Activated effector memory CD4-positive, alpha-beta T cell treated with anti-CD3 and anti-CD28 coated beads, Interleukin-2, amount 50 U/mL, for 16 hours (primary cell): ENCODE measurements around the gene CAPN11.
"Not testable (repeated sequence)": the region's sequence is repeated elsewhere in the genome, so short reads cannot be mapped to it uniquely, and the experiment has no call there.

Experiments
- DNase-seq: peaks from one replicate; pipeline ENCODE4 v3.0.0-alpha.2; 2020

Gene CAPN11

GRCh38 chr6:44183783-44184182 is 25.2 kb downstream of the CAPN11 start:
- DNase-seq: no peak

- DNase-seq: not testable (repeated sequence)
These were observed 26.7 kb downstream of the CAPN11 start for GRCh38 chr6:44185356-44185755.

- DNase-seq: no peak
These were observed 27.5 kb downstream of the CAPN11 start for GRCh38 chr6:44185953-44186634.

- DNase-seq: no peak
These were observed 28.0 kb downstream of the CAPN11 start for GRCh38 chr6:44186635-44187025.

- DNase-seq: no peak
These were observed 30.2 kb downstream of the CAPN11 start for GRCh38 chr6:44188819-44189218.

GRCh38 chr6:44189257-44189656 is 30.6 kb downstream of the CAPN11 start:
- DNase-seq: no peak

GRCh38 chr6:44190715-44191114 is 32.1 kb downstream of the CAPN11 start:
- DNase-seq: no peak

- DNase-seq: no peak
These were observed 33.9 kb downstream of the CAPN11 start for GRCh38 chr6:44192428-44193041.

GRCh38 chr6:44193307-44193910 is 34.8 kb downstream of the CAPN11 start:
- no peak for DNase-seq

- DNase-seq: no peak
These were observed 35.7 kb downstream of the CAPN11 start for GRCh38 chr6:44194326-44194725.

GRCh38 chr6:44196351-44196750 is 37.7 kb downstream of the CAPN11 start:
- not testable (repeated sequence) for DNase-seq

GRCh38 chr6:44198684-44199083 is 40.1 kb downstream of the CAPN11 start:
- no peak for DNase-seq

GRCh38 chr6:44199883-44200282 is 41.3 kb downstream of the CAPN11 start:
- DNase-seq: no peak

- DNase-seq: no peak
These were observed 42.6 kb downstream of the CAPN11 start for GRCh38 chr6:44201200-44201599.

GRCh38 chr6:44201638-44202303 is 43.2 kb downstream of the CAPN11 start:
- DNase-seq: no peak

- no peak for DNase-seq
These were observed 43.8 kb downstream of the CAPN11 start for GRCh38 chr6:44202332-44202971.

- DNase-seq: no peak
These were observed 44.5 kb downstream of the CAPN11 start for GRCh38 chr6:44202972-44203750.

GRCh38 chr6:44203955-44204354 is 45.3 kb downstream of the CAPN11 start:
- no peak for DNase-seq

- no peak for DNase-seq
These were observed 49.3 kb downstream of the CAPN11 start for GRCh38 chr6:44207966-44208365.

- no peak for DNase-seq
These were observed 52.7 kb downstream of the CAPN11 start for GRCh38 chr6:44211284-44211683.

- no peak for DNase-seq
These were observed 55.7 kb downstream of the CAPN11 start for GRCh38 chr6:44214307-44214706.

- no peak for DNase-seq
These were observed 58.2 kb downstream of the CAPN11 start, which contains the start of gene MYMX for GRCh38 chr6:44216677-44217331. TSS of gene MYMX (plus strand) at chr6:44216926. CDS start at chr6:44217472, 546 bp downstream.
